WTC11 (cell line): ENCODE results near the gene PYCR2. TPM values are rescaled to one million over a fixed set of nuclear protein-coding genes. Genes with fewer than 3 reads are reported as not detected.

Experiments used
- microRNA-seq: library from miRNA; unstranded; fragments of <30 nt; microRNA quantifications from one replicate; pipeline ENCODE4 v1.2.0, GENCODE V29; 2022; ENCODE audit warnings: borderline number of aligned reads
- total RNA-seq: library from RNA; stranded (reverse); gene quantifications from 3 replicates; pipeline ENCODE4 v1.2.3, GENCODE V29; 2021

PYCR2 gene
- total RNA-seq, 1 experiment from 2014 or later, result 86.0 TPM

Small RNA genes lying within 50 kb of the gene (microRNA-seq; reads per million reads assigned to microRNA genes)
- gene MIR6741, result 2.8 reads per million

Other genes starting within 250 kb of the PYCR2 start
- 374 to 395 TPM (median 375 TPM) in 3 replicates for gene SRP9, start 146.4 kb downstream of the PYCR2 start, total RNA-seq
- 60.9 to 66.2 TPM (median 64.4 TPM) in 3 replicates for gene EPHX1, start 114.1 kb downstream of the PYCR2 start, total RNA-seq
- 61.1 to 91.7 TPM (median 69.3 TPM) in 3 replicates for gene TMEM63A, start 41.9 kb downstream of the PYCR2 start, total RNA-seq
- gene LEFTY1, start 35.1 kb downstream of the PYCR2 start, total RNA-seq, result 47.0 to 52.9 TPM (median 49.0 TPM) in 3 replicates
- 13.9 to 15.5 TPM (median 14.0 TPM) in 3 replicates for gene LEFTY2, start 17.0 kb upstream of the PYCR2 start, total RNA-seq
- gene SDE2, start 75.1 kb upstream of the PYCR2 start, total RNA-seq, result 13.5 to 17.2 TPM (median 14.6 TPM) in 3 replicates
- 894 to 987 TPM (median 963 TPM) in 3 replicates for gene H3-3A, start 138.5 kb upstream of the PYCR2 start, total RNA-seq